Measurements from ENCODE around the gene LEO1. TPM values are rescaled to one million over a fixed set of nuclear protein-coding genes. Genes with fewer than 3 reads are reported as not detected.

The LEO1 gene
- total and polyA plus RNA-seq, 2 of the 13 experiments (the other 11 are each of a cell fraction or from before 2014, with no cell fraction given): 17.0 to 60.3 TPM

- TF ChIP-seq ZNF142 (CRISPR knock-in tag; IDR thresholded peaks at IDR 0.05) (peak; percentile 97), SNRNP70 (IDR thresholded peaks at IDR 0.05; ENCODE audit: low read depth, low read length) (no peak), TFDP2 (CRISPR knock-in tag; IDR thresholded peaks at IDR 0.05) (peak; percentile 89), BHLHE40 (IDR thresholded peaks at IDR 0.05; ENCODE audit: low read length) (peak; percentile 99), ZNF558 (CRISPR knock-in tag; IDR thresholded peaks at IDR 0.05; ENCODE audit: borderline replicate concordance) (peak; percentile 87; the same call in 1 of the 2 replicates), PTBP1 (IDR thresholded peaks at IDR 0.05; ENCODE audit: low read depth, low read length, poor library complexity, severe bottlenecking) (peak; percentile 74), ZNF609 (CRISPR knock-in tag; IDR thresholded peaks at IDR 0.05; ENCODE audit: borderline replicate concordance) (peak; percentile 85), SKIL (CRISPR knock-in tag; IDR thresholded peaks at IDR 0.05; ENCODE audit: borderline replicate concordance) (peak; percentile 85; the same call in 1 of the 2 replicates), ZNF317 (CRISPR knock-in tag; IDR thresholded peaks at IDR 0.05) (peak; percentile 87), ZSCAN12 (CRISPR knock-in tag; IDR thresholded peaks at IDR 0.05) (peak; percentile 54; the same call in 1 of the 2 replicates), ZKSCAN1 (IDR thresholded peaks at IDR 0.05; ENCODE audit: low read length) (peak; percentile 98), ZNF235 (CRISPR knock-in tag; IDR thresholded peaks at IDR 0.05; ENCODE audit: borderline replicate concordance) (0 out of 2 replicates have a peak, but pooled peaks have one; percentile 83), HOXA7 (CRISPR knock-in tag; IDR thresholded peaks at IDR 0.05) (0 out of 2 replicates have a peak, but pooled peaks have one; percentile 48), ASH2L (IDR thresholded peaks at IDR 0.05; ENCODE audit: insufficient read length, low read depth, low read length) (peak; percentile 65)
These were observed 47.3 kb upstream of the LEO1 start, which contains the start of gene MAPK6 (continued) for GRCh38 chr15:52018693-52019393.

All from HepG2 (cell line).